GM10266 (cell line): ENCODE data around the gene CAND2.
"Not testable (repeated sequence)": the region's sequence is repeated elsewhere in the genome, so short reads cannot be mapped to it uniquely, and the experiment has no call there.

Source experiments
- DNase-seq: peaks from one replicate; pipeline ENCODE4 v3.0.0; 2012; ENCODE audit errors: extremely low spot score
- TF ChIP-seq, protein P1 (sequence below): IDR thresholded peaks from 2 replicates; pipeline ENCODE4 v1.5.1; 2012; ENCODE audit warnings: mild to moderate bottlenecking, low read depth; ENCODE audit not compliant: control insufficient read depth, insufficient read depth; ENCODE audit errors: missing control alignments

Gene CAND2

GRCh38 chr3:12877040-12877439 lies 80.6 kb downstream of the CAND2 start:
- no peak for DNase-seq
- TF ChIP-seq, protein P1, sequence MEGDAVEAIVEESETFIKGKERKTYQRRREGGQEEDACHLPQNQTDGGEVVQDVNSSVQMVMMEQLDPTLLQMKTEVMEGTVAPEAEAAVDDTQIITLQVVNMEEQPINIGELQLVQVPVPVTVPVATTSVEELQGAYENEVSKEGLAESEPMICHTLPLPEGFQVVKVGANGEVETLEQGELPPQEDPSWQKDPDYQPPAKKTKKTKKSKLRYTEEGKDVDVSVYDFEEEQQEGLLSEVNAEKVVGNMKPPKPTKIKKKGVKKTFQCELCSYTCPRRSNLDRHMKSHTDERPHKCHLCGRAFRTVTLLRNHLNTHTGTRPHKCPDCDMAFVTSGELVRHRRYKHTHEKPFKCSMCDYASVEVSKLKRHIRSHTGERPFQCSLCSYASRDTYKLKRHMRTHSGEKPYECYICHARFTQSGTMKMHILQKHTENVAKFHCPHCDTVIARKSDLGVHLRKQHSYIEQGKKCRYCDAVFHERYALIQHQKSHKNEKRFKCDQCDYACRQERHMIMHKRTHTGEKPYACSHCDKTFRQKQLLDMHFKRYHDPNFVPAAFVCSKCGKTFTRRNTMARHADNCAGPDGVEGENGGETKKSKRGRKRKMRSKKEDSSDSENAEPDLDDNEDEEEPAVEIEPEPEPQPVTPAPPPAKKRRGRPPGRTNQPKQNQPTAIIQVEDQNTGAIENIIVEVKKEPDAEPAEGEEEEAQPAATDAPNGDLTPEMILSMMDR = no peak

- TF ChIP-seq, protein P1 = no peak
- DNase-seq = no peak
Measured at GRCh38 chr3:12878141-12878574, 81.7 kb downstream of the CAND2 start.

GRCh38 chr3:12878758-12879157 lies 82.3 kb downstream of the CAND2 start:
- not testable (repeated sequence) for DNase-seq

GRCh38 chr3:12879191-12879815 lies 82.8 kb downstream of the CAND2 start:
- no peak for DNase-seq
- TF ChIP-seq, protein P1 = no peak

DNA sequence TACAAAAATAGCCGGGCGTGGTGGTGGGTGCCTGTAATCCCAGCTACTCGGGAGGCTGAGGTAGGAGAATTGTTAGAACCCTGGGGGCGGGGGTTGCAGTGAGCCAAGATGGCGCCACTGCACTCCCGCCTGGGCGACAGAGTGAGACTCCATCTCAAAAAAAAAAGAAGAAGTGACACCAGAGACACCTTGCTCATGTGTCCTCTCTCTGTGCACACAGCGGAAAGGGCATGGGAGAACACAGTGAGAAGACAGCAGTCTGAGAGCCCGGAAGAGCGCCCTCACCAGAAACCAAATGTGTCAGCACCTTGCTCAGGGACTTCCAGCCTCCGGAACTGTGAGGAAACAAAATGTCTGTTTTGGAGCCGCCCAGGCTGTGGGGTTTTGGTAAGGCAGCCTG lies 85.4 kb downstream of the CAND2 start:
- DNase-seq = not testable (repeated sequence)

DNA sequence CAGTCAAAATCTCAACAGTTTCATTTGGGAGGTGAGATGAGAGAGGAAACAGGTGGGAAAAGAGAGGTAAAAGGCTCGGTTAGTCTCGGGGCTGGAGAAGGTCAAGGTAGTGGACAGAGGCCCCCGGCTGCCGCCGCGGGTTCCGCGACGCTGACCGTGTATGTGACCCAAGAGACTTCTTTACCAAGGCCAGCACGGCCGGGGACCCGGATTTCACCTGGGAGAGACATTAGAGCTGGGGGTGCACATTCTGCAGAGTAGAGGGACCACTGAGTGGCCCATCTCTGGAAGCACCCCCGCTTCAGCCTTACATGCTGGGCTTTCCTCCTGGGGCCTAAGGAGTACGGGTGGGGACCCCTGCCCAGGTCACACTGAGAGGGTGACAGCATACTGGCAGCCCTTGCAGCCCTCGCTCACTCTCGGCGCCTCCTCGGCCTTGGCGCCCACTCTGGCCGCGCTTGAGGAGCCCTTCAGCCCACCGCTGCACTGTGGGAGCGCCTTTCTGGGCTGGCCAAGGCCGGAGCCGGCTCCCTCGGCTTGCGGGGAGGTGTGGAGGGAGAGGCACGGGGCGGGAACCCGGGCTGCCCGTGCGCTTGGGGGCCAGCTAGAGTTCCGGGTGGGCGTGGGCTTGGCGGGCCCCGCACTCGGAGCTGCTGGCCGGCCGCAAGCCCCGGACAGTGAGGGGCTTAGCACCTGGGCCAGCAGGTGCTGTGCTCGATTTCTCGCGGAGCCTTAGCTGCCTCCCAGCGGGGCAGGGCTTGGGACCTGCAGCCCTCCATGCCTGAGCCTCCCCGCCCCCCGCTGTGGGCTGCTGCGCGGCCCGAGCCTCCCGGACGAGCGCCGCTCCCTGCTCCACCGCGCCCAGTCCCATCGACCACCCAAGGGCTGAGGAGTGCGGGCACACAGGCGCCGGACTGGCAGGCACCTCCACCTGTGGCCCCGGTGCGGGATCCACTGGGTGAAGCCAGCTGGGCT lies 86.1 kb downstream of the CAND2 start:
- TF ChIP-seq, protein P1 = no peak
- DNase-seq = no peak

- TF ChIP-seq, protein P1 = no peak
- no peak for DNase-seq
Measured at GRCh38 chr3:12884186-12884680, 87.8 kb downstream of the CAND2 start.
